ENCODE data around the gene KCNH2. TPM values are rescaled to one million over a fixed set of nuclear protein-coding genes. Genes with fewer than 3 reads are reported as not detected.

The KCNH2 gene
- total and polyA plus RNA-seq, 2 of the 13 experiments (the other 11 are each of a cell fraction or from before 2014, with no cell fraction given): 0.09 to 0.11 TPM

- no peak for TF ChIP-seq ZNF704 (CRISPR knock-in tag; IDR thresholded peaks at IDR 0.05; ENCODE audit: borderline replicate concordance)
- TF ChIP-seq KDM2A (CRISPR knock-in tag; IDR thresholded peaks at IDR 0.05; ENCODE audit: borderline replicate concordance, low read depth): no peak
- TF ChIP-seq HMG20A (CRISPR knock-in tag; IDR thresholded peaks at IDR 0.05; ENCODE audit: borderline replicate concordance): no peak
- TF ChIP-seq XBP1 (CRISPR knock-in tag; IDR thresholded peaks at IDR 0.05): no peak
- no peak for TF ChIP-seq ZGPAT (CRISPR knock-in tag; IDR thresholded peaks at IDR 0.05)
- no peak for TF ChIP-seq ZNF10 (CRISPR knock-in tag; IDR thresholded peaks at IDR 0.05; ENCODE audit: borderline replicate concordance, low read depth)
- no peak for TF ChIP-seq ARID3A (IDR thresholded peaks at IDR 0.05; ENCODE audit: low read depth, low read length)
- TF ChIP-seq ZNF703 (CRISPR knock-in tag; IDR thresholded peaks at IDR 0.05; ENCODE audit: borderline replicate concordance): no peak
- TF ChIP-seq PCBP1 (IDR thresholded peaks at IDR 0.05; ENCODE audit: borderline replicate concordance, low read depth, low read length): no peak
- TF ChIP-seq ZFP36L2 (CRISPR knock-in tag; IDR thresholded peaks at IDR 0.05): no peak
- TF ChIP-seq ZNF329 (CRISPR knock-in tag; IDR thresholded peaks at IDR 0.05; ENCODE audit: low read depth): no peak
- TF ChIP-seq RFX5 (IDR thresholded peaks at IDR 0.05; ENCODE audit: low read depth, low read length): no peak
- TF ChIP-seq ZNF558 (CRISPR knock-in tag; IDR thresholded peaks at IDR 0.05; ENCODE audit: borderline replicate concordance): no peak
- TF ChIP-seq TRIM22 (IDR thresholded peaks at IDR 0.05): no peak
- no peak for TF ChIP-seq ATF2 (CRISPR knock-in tag; IDR thresholded peaks at IDR 0.05)
- no peak for TF ChIP-seq RBM39 (IDR thresholded peaks at IDR 0.05; ENCODE audit: low read depth, low read length, poor library complexity, severe bottlenecking)
- TF ChIP-seq ZKSCAN5 (CRISPR knock-in tag; IDR thresholded peaks at IDR 0.05): no peak
- no peak for TF ChIP-seq MAFG (CRISPR knock-in tag; IDR thresholded peaks at IDR 0.05)
- TF ChIP-seq CC2D1A (CRISPR knock-in tag; IDR thresholded peaks at IDR 0.05): no peak
- no peak for TF ChIP-seq LCORL (IDR thresholded peaks at IDR 0.05)
- TF ChIP-seq LCORL (CRISPR knock-in tag; IDR thresholded peaks at IDR 0.05): no peak
- no peak for TF ChIP-seq ZNF333 (CRISPR knock-in tag; IDR thresholded peaks at IDR 0.05; ENCODE audit: borderline replicate concordance)
- 0 out of 2 replicates have a peak, but pooled peaks have one; percentile 16 for TF ChIP-seq NFE2L1 (CRISPR knock-in tag; IDR thresholded peaks at IDR 0.05; ENCODE audit: borderline replicate concordance)
- peak; percentile 16; the same call in 1 of the 2 replicates for TF ChIP-seq TAF1 (CRISPR knock-in tag; IDR thresholded peaks at IDR 0.05)
These were observed 29.4 kb upstream of the KCNH2 start (continued) for GRCh38 chr7:151007469-151007898.

Data from HepG2 (cell line).